ENCODE measurements around the gene IMP4.
A peak's percentile ranks its signal among the peaks of the same experiment; 100 is the strongest.

Gene IMP4

DNA sequence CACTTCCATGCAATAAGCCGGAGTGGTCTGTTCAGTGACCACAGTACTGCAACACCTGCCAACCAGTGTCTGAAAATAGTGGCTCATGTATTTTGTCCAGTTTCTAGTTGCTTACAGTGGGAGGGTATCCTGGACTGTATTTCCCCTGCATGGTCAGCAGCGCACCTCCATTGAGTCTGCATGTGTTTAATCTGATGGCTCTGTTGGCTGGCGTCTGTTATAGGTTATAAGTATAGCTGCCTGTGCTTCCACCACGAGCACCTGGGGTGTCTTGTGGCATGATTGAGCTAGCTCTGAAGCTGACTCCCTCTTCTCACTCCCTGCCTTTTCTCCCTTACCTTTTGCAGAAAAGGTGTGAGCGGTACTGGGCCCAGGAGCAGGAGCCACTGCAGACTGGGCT, 26.1 kb downstream of the IMP4 start:
- H3K9ac ChIP-seq = no peak overlapping the region
- H2AFZ ChIP-seq = no peak overlapping the region
- H3K4me1 ChIP-seq = peaks cover 7% of the 10 kb centered on the region
- H3K4me3 ChIP-seq (ENCODE audit: low read depth, low read length) = no peak overlapping the region
- no peaks in the 10 kb centered on the region for H3K27me3 ChIP-seq (ENCODE audit: control insufficient read depth, insufficient read depth, low read length)
- no peaks in the 10 kb centered on the region for H3K9me3 ChIP-seq (ENCODE audit: control insufficient read depth, low read length)
- no peak overlapping the region for H3K27ac ChIP-seq
- H3K79me2 ChIP-seq = no peaks in the 10 kb centered on the region
- TF ChIP-seq, protein P1, sequence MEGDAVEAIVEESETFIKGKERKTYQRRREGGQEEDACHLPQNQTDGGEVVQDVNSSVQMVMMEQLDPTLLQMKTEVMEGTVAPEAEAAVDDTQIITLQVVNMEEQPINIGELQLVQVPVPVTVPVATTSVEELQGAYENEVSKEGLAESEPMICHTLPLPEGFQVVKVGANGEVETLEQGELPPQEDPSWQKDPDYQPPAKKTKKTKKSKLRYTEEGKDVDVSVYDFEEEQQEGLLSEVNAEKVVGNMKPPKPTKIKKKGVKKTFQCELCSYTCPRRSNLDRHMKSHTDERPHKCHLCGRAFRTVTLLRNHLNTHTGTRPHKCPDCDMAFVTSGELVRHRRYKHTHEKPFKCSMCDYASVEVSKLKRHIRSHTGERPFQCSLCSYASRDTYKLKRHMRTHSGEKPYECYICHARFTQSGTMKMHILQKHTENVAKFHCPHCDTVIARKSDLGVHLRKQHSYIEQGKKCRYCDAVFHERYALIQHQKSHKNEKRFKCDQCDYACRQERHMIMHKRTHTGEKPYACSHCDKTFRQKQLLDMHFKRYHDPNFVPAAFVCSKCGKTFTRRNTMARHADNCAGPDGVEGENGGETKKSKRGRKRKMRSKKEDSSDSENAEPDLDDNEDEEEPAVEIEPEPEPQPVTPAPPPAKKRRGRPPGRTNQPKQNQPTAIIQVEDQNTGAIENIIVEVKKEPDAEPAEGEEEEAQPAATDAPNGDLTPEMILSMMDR (IDR thresholded peaks at IDR 0.05) = no peak
- no peak overlapping the region for H3K4me2 ChIP-seq (ENCODE audit: low read length)
- no peaks in the 10 kb centered on the region for H3K36me3 ChIP-seq (ENCODE audit: control insufficient read depth, insufficient read depth, low read length)

DNA sequence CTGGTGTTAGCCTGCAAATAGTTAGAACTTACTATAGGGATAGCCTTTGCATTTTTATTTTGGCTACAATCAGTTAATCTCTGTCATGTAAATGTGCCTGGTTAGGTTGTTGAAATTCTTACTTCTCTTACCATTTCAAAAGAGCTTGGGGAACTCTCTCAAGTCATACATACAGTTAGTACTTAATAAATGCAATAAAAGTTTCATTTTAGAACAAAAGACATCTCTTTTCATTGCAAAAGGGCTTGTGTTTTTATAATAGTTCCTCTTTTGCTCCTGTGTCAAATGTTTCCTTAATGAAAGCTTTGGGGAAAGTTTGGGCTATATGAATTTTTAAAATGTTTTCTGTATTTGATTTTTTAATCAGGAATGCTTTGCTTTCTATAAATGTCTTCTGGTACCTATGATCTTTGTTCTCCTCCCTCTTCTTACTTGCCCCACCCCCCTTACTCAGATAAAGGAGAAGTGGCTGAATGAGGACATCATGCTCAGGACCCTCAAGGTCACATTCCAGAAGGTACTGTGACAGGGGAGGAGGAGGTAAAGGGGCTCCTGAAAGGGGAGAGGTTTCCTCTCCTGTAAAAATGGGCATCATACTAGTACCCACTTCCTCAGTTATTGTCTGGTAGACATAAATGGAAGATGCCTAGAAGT, 26.7 kb downstream of the IMP4 start:
- Histone ChIP-seq H3K4me1 (peaks cover 7% of the 10 kb centered on the region), H3K79me2 (no peaks in the 10 kb centered on the region), H3K36me3 (ENCODE audit: control insufficient read depth, insufficient read depth, low read length) (no peaks in the 10 kb centered on the region), H3K4me3 (ENCODE audit: low read depth, low read length) (no peak overlapping the region), H3K4me2 (ENCODE audit: low read length) (no peak overlapping the region), H3K27ac (no peak overlapping the region), H2AFZ (no peak overlapping the region), H3K27me3 (ENCODE audit: control insufficient read depth, insufficient read depth, low read length) (no peaks in the 10 kb centered on the region), H3K9ac (no peak overlapping the region), H3K9me3 (ENCODE audit: control insufficient read depth, low read length) (no peaks in the 10 kb centered on the region)
- TF ChIP-seq, protein P1 (IDR thresholded peaks at IDR 0.05) = no peak

DNA sequence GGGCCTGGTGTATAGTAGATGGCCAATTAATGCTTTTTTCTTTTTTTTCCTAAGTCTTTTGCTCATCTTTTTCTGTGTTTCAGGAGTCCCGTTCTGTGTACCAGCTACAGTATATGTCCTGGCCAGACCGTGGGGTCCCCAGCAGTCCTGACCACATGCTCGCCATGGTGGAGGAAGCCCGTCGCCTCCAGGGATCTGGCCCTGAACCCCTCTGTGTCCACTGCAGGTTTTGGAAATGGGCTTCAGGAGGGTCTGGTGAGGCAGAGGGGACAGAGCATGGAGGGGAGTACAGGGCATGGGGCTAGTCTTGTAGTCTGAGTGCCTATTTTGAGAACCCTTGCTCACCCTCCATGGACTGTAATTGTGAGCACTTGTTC, 27.3 kb downstream of the IMP4 start:
- Histone ChIP-seq H3K4me2 (ENCODE audit: low read length) (no peak overlapping the region), H3K9me3 (ENCODE audit: control insufficient read depth, low read length) (no peaks in the 10 kb centered on the region), H3K36me3 (ENCODE audit: control insufficient read depth, insufficient read depth, low read length) (no peaks in the 10 kb centered on the region), H3K79me2 (no peaks in the 10 kb centered on the region), H3K27ac (no peak overlapping the region), H3K9ac (no peak overlapping the region), H3K4me3 (ENCODE audit: low read depth, low read length) (no peak overlapping the region), H3K27me3 (ENCODE audit: control insufficient read depth, insufficient read depth, low read length) (no peaks in the 10 kb centered on the region), H3K4me1 (peaks cover 7% of the 10 kb centered on the region), H2AFZ (no peak overlapping the region)
- TF ChIP-seq, protein P1 (IDR thresholded peaks at IDR 0.05) = no peak

DNA sequence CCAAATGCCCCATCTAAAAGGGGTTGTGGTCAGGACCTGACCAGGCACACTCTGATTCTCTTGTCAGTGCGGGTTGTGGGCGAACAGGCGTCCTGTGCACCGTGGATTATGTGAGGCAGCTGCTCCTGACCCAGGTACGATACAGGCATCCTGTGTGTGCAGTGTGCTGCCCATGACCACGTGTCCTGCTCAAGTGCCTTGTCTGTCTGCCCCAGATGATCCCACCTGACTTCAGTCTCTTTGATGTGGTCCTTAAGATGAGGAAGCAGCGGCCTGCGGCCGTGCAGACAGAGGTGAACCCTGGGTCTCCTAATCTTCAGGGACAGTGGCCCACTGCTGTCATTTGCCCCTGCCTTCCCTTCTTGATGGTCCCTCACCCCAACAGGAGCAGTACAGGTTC, 27.8 kb downstream of the IMP4 start:
- TF ChIP-seq, protein P1 (IDR thresholded peaks at IDR 0.05) = no peak
- Histone ChIP-seq H3K4me3 (ENCODE audit: low read depth, low read length) (no peak overlapping the region), H3K4me2 (ENCODE audit: low read length) (no peak overlapping the region), H3K9me3 (ENCODE audit: control insufficient read depth, low read length) (no peaks in the 10 kb centered on the region), H3K36me3 (ENCODE audit: control insufficient read depth, insufficient read depth, low read length) (no peaks in the 10 kb centered on the region), H3K27ac (no peak overlapping the region), H3K9ac (no peak overlapping the region), H3K27me3 (ENCODE audit: control insufficient read depth, insufficient read depth, low read length) (no peaks in the 10 kb centered on the region), H3K79me2 (no peaks in the 10 kb centered on the region), H2AFZ (no peak overlapping the region), H3K4me1 (peaks cover 7% of the 10 kb centered on the region)

DNA sequence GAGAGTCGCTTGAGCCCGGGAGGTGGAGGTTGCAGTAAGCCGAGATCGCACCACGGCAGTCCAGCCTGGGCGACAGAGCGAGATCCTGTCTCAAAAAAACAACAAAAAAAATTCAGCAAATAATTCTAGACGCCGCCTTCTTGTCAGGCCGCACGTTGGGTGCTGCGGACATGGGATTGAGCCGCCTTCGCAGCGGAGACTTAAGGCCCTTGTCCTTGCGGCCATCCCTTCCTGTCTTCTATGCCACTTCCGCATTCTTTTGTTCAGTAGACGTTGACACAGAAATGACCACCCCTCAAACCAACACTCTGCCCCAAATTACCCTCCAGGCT, 29.0 kb downstream of the IMP4 start:
- H3K27me3 ChIP-seq (ENCODE audit: control insufficient read depth, insufficient read depth, low read length) = no peaks in the 10 kb centered on the region
- H3K79me2 ChIP-seq = no peaks in the 10 kb centered on the region
- peak overlapping the region; percentile 97 for H2AFZ ChIP-seq
- no peaks in the 10 kb centered on the region for H3K9me3 ChIP-seq (ENCODE audit: control insufficient read depth, low read length)
- peak overlapping the region; percentile 75 for H3K4me3 ChIP-seq (ENCODE audit: low read depth, low read length)
- peaks cover 7% of the 10 kb centered on the region for H3K4me1 ChIP-seq
- H3K27ac ChIP-seq = peak overlapping the region; percentile 70
- peak overlapping the region; percentile 88 for H3K4me2 ChIP-seq (ENCODE audit: low read length)
- H3K36me3 ChIP-seq (ENCODE audit: control insufficient read depth, insufficient read depth, low read length) = no peaks in the 10 kb centered on the region
- peak overlapping the region; percentile 58 for H3K9ac ChIP-seq
- TF ChIP-seq, protein P1 (IDR thresholded peaks at IDR 0.05) = no peak

All from parathyroid adenoma (tissue), 2 donors.